ENCODE results near the gene PALB2.

PALB2 gene

GRCh38 chr16:23640931-23641765, at the start of gene PALB2, which contains the start of gene DCTN5:
Gene PALB2 (minus strand): TSS chr16:23641310. CDS start chr16:23641157, 153 bp downstream.
Gene DCTN5 (plus strand): TSS chr16:23641466. CDS start chr16:23641543, 77 bp downstream.
- peak; percentile 95 for DNase-seq (ENCODE audit: low spot score)

- no peak for DNase-seq (ENCODE audit: low spot score)
Measured at GRCh38 chr16:23689442-23690187, 48.5 kb upstream of the PALB2 start.

GRCh38 chr16:23687034-23687808, 46.1 kb upstream of the PALB2 start:
- DNase-seq (ENCODE audit: low spot score), result no peak

GRCh38 chr16:23683487-23683886, 42.4 kb upstream of the PALB2 start:
- no peak for DNase-seq (ENCODE audit: low spot score)

- DNase-seq (ENCODE audit: low spot score), result no peak
Measured at GRCh38 chr16:23682181-23682580, 41.1 kb upstream of the PALB2 start.

- DNase-seq (ENCODE audit: low spot score), result no peak
Measured at GRCh38 chr16:23679986-23680336, 38.9 kb upstream of the PALB2 start.

GRCh38 chr16:23679274-23679985, 38.3 kb upstream of the PALB2 start:
- no peak for DNase-seq (ENCODE audit: low spot score)

- DNase-seq (ENCODE audit: low spot score), result peak; percentile 86
Measured at GRCh38 chr16:23678430-23679273, 37.5 kb upstream of the PALB2 start, which contains the start of gene PLK1. Gene PLK1 (plus strand): TSS chr16:23678889. CDS start chr16:23678933, 44 bp downstream.

GRCh38 chr16:23676924-23677480, 35.9 kb upstream of the PALB2 start:
- no peak for DNase-seq (ENCODE audit: low spot score)

GRCh38 chr16:23673971-23674614, 33.0 kb upstream of the PALB2 start:
- DNase-seq (ENCODE audit: low spot score), result no peak

GRCh38 chr16:23670137-23670776, 29.1 kb upstream of the PALB2 start:
- DNase-seq (ENCODE audit: low spot score), result no peak

- no peak for DNase-seq (ENCODE audit: low spot score)
Measured at GRCh38 chr16:23668873-23669272, 27.8 kb upstream of the PALB2 start.

GRCh38 chr16:23668225-23668624, 27.1 kb upstream of the PALB2 start:
- DNase-seq (ENCODE audit: low spot score), result no peak

- DNase-seq (ENCODE audit: low spot score), result no peak
Measured at GRCh38 chr16:23667355-23667659, 26.2 kb upstream of the PALB2 start.

GRCh38 chr16:23666571-23667354, 25.7 kb upstream of the PALB2 start:
- DNase-seq (ENCODE audit: low spot score), result no peak

- DNase-seq (ENCODE audit: low spot score), result no peak
Measured at GRCh38 chr16:23663918-23664317, 22.8 kb upstream of the PALB2 start.

- no peak for DNase-seq (ENCODE audit: low spot score)
Measured at GRCh38 chr16:23651943-23652468, 10.9 kb upstream of the PALB2 start.

GRCh38 chr16:23650674-23651416, 9.7 kb upstream of the PALB2 start:
- no peak for DNase-seq (ENCODE audit: low spot score)
